Measurements from ENCODE around the gene STXBP6.

DNA sequence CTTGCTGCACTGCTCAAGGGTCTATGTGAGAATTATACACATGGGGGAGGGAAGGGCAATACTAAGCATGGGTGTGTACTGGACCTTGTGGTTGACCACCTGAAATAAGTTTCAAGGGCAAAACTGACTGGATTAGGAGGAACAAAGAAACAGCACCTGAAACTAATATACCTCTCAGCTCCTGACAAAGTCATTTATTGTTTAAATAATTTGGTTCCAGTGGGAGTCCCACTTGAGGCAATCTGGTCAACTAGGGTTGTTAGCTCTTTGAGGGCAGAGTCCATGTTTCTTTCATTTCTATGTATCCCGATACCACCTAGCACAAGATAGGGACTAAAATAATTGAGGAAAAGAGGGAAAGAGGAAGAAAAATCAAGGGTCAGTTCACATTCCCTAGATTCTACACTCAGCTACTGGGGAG, 45.5 kb downstream of the STXBP6 start:
- TF ChIP-seq, protein P1, sequence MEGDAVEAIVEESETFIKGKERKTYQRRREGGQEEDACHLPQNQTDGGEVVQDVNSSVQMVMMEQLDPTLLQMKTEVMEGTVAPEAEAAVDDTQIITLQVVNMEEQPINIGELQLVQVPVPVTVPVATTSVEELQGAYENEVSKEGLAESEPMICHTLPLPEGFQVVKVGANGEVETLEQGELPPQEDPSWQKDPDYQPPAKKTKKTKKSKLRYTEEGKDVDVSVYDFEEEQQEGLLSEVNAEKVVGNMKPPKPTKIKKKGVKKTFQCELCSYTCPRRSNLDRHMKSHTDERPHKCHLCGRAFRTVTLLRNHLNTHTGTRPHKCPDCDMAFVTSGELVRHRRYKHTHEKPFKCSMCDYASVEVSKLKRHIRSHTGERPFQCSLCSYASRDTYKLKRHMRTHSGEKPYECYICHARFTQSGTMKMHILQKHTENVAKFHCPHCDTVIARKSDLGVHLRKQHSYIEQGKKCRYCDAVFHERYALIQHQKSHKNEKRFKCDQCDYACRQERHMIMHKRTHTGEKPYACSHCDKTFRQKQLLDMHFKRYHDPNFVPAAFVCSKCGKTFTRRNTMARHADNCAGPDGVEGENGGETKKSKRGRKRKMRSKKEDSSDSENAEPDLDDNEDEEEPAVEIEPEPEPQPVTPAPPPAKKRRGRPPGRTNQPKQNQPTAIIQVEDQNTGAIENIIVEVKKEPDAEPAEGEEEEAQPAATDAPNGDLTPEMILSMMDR (IDR thresholded peaks at IDR 0.05; ENCODE audit: low read depth, low read length, poor library complexity, severe bottlenecking) = no peak
- no peak for TF ChIP-seq EZH2phosphoT487 (IDR thresholded peaks at IDR 0.05; ENCODE audit: borderline replicate concordance, low read length)
